ENCODE measurements around the gene ENPP3. TPM values are rescaled to one million over a fixed set of nuclear protein-coding genes. Genes with fewer than 3 reads are reported as not detected.

Gene ENPP3
- total RNA-seq, 2 experiments from 2014 or later, result 0.22 to 0.34 TPM

DNA sequence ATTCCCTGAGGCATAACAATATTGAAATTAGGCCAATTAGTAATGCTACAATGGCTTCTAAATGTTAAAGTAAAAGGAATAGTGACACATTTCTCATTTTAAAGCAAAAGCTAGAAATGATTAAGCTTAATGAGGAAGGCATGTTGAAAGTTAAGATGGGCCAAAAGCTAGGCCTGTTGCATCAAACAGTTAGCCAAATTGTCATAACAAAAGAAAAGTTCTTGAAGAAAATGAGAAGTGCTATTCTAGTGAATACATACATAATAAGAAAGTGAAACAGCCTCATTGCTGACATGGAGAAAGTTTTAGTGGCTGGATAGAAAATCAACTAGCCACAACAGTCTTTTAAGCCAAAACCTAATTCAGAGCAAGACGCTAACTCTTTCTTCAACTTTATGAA, 51.2 kb downstream of the ENPP3 start:
- ChIA-PET POLR2A (no interaction called here), CTCF (no interaction called here)
- Histone ChIP-seq H3K27me3 (ENCODE audit: control insufficient read depth in 1 of 2, insufficient read depth in 2 of 2, low read length in 2 of 2) (no peaks in the 10 kb centered on the region), H3K36me3 (ENCODE audit: insufficient read depth, low read length) (no peaks in the 10 kb centered on the region), H3K4me3 (ENCODE audit: low read length) (no peak overlapping the region), H3K27ac (ENCODE audit: low read depth in 1 of 2, low read length in 2 of 2) (no peak overlapping the region), H3K4me1 (ENCODE audit: insufficient read depth, low read length) (no peaks in the 10 kb centered on the region), H3K9me3 (ENCODE audit: control insufficient read depth in 1 of 2, insufficient read depth in 1 of 2, low read length in 2 of 2) (no peaks in the 10 kb centered on the region)
- Mint-ChIP-seq H3K4me1 (ENCODE audit: low read depth) (no peaks in the 10 kb centered on the region), H3K9me3 (no peaks in the 10 kb centered on the region), H3K4me3 (no peak overlapping the region), H3K36me3 (ENCODE audit: low read depth) (no peaks in the 10 kb centered on the region), H3K27ac (no peak overlapping the region), H3K27me3 (no peaks in the 10 kb centered on the region)
- DNase-seq (no peak), ATAC-seq (ENCODE audit: poor library complexity) (no peak)
- TF ChIP-seq, protein P1, sequence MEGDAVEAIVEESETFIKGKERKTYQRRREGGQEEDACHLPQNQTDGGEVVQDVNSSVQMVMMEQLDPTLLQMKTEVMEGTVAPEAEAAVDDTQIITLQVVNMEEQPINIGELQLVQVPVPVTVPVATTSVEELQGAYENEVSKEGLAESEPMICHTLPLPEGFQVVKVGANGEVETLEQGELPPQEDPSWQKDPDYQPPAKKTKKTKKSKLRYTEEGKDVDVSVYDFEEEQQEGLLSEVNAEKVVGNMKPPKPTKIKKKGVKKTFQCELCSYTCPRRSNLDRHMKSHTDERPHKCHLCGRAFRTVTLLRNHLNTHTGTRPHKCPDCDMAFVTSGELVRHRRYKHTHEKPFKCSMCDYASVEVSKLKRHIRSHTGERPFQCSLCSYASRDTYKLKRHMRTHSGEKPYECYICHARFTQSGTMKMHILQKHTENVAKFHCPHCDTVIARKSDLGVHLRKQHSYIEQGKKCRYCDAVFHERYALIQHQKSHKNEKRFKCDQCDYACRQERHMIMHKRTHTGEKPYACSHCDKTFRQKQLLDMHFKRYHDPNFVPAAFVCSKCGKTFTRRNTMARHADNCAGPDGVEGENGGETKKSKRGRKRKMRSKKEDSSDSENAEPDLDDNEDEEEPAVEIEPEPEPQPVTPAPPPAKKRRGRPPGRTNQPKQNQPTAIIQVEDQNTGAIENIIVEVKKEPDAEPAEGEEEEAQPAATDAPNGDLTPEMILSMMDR (IDR thresholded peaks at IDR 0.05), result no peak
- intact Hi-C loops (cut with DNase I, micrococcal nuclease), result no loop called here

DNA sequence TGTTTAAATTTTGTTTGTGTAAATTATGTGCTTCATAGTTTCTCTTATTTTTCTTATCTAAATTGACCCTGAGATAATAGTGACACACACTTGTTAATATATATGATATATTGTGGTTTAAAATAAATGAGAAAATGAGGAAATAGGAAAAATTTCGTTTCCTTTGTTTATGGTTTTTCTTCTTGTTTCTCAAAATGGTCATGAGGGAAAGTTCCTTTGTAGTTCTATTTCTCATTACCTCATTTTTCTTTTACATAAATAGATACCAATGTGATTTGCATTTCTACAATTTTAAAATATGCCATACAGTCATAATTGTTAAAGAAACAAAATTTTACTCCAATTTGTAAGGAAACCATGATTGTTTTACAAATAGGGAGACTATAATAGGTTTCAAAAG, 54.9 kb downstream of the ENPP3 start:
- TF ChIP-seq, protein P1 (IDR thresholded peaks at IDR 0.05), result no peak
- no peak overlapping the region for H3K27ac ChIP-seq (ENCODE audit: low read depth in 1 of 2, low read length in 2 of 2)
- POLR2A ChIA-PET, result no interaction called here

DNA sequence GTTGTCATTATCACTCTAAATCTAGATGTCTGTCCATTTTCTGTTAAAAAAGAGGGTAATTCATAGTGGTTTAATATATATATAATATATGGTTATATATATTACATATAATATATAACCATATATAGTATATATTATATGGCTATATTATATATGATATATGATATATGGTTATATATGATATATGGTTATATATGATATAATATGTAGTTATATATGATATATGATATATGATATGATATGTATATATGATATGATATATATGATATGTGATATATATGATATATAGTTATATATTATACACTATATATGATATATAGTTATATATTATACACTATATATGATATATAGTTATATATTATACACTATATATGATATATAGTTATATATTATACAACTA, 55.5 kb downstream of the ENPP3 start:
- H3K36me3 Mint-ChIP-seq (ENCODE audit: low read depth), result no peaks in the 10 kb centered on the region
- no peak overlapping the region for H3K27ac Mint-ChIP-seq
- H3K27me3 ChIP-seq (ENCODE audit: control insufficient read depth in 1 of 2, insufficient read depth in 2 of 2, low read length in 2 of 2), result no peaks in the 10 kb centered on the region
- H3K9me3 Mint-ChIP-seq, result no peaks in the 10 kb centered on the region
- POLR2A ChIA-PET, result no interaction called here
- no peaks in the 10 kb centered on the region for H3K4me1 ChIP-seq (ENCODE audit: insufficient read depth, low read length)
- no peak for ATAC-seq (ENCODE audit: poor library complexity)
- no peak overlapping the region for H3K4me3 ChIP-seq (ENCODE audit: low read length)
- H3K9me3 ChIP-seq (ENCODE audit: control insufficient read depth in 1 of 2, insufficient read depth in 1 of 2, low read length in 2 of 2), result no peaks in the 10 kb centered on the region
- intact Hi-C loops (cut with DNase I, micrococcal nuclease), result loop anchor here in 1 of 2 experiments (10.0 kb wide), 1 partner anchor 222 kb away; no protein-coding TSS in a partner anchor
- no peaks in the 10 kb centered on the region for H3K4me1 Mint-ChIP-seq (ENCODE audit: low read depth)
- TF ChIP-seq, protein P1 (IDR thresholded peaks at IDR 0.05), result no peak
- no peak for DNase-seq
- no peaks in the 10 kb centered on the region for H3K36me3 ChIP-seq (ENCODE audit: insufficient read depth, low read length)
- no peak overlapping the region for H3K4me3 Mint-ChIP-seq
- no peaks in the 10 kb centered on the region for H3K27me3 Mint-ChIP-seq
- no peak overlapping the region for H3K27ac ChIP-seq (ENCODE audit: low read depth in 1 of 2, low read length in 2 of 2)
- CTCF ChIA-PET, result no interaction called here

More for the DNA sequence above, 54.9 kb downstream of the ENPP3 start:
- Histone ChIP-seq H3K4me1 (ENCODE audit: insufficient read depth, low read length) (no peaks in the 10 kb centered on the region), H3K9me3 (ENCODE audit: control insufficient read depth in 1 of 2, insufficient read depth in 1 of 2, low read length in 2 of 2) (no peaks in the 10 kb centered on the region), H3K4me3 (ENCODE audit: low read length) (no peak overlapping the region), H3K27me3 (ENCODE audit: control insufficient read depth in 1 of 2, insufficient read depth in 2 of 2, low read length in 2 of 2) (no peaks in the 10 kb centered on the region), H3K36me3 (ENCODE audit: insufficient read depth, low read length) (no peaks in the 10 kb centered on the region)
- no peaks in the 10 kb centered on the region for H3K9me3 Mint-ChIP-seq
- intact Hi-C loops (cut with DNase I, micrococcal nuclease), result loop anchor here in 1 of 2 experiments (10.0 kb wide), 1 partner anchor 223 kb away; no protein-coding TSS in a partner anchor
- no peaks in the 10 kb centered on the region for H3K4me1 Mint-ChIP-seq (ENCODE audit: low read depth)
- DNase-seq, result no peak
- H3K36me3 Mint-ChIP-seq (ENCODE audit: low read depth), result no peaks in the 10 kb centered on the region
- ATAC-seq (ENCODE audit: poor library complexity), result no peak
- H3K4me3 Mint-ChIP-seq, result no peak overlapping the region
- no peak overlapping the region for H3K27ac Mint-ChIP-seq
- CTCF ChIA-PET, result no interaction called here
- no peaks in the 10 kb centered on the region for H3K27me3 Mint-ChIP-seq

Data from CD4-positive, alpha-beta T cell (primary cell).